ENCODE results near the gene SFSWAP.

SFSWAP gene

GRCh38 chr12:131795064-131795463, 84.2 kb downstream of the SFSWAP start:
- no peak overlapping the region for H3K4me3 ChIP-seq (replicated peaks; ENCODE audit: insufficient read depth, low read length)
- DNase-seq (ENCODE audit: low read depth in 1 of 2, low spot score in 1 of 2): no peak
- no peak for TF ChIP-seq POLR2AphosphoS5 (IDR thresholded peaks at IDR 0.05; ENCODE audit: low read depth)
- no peak for TF ChIP-seq REST (IDR thresholded peaks at IDR 0.05; ENCODE audit: insufficient replicate concordance, low read depth)
- no peak for TF ChIP-seq GABPA (IDR thresholded peaks at IDR 0.05; ENCODE audit: low read depth)
- no peak for TF ChIP-seq SPI1 (IDR thresholded peaks at IDR 0.05; ENCODE audit: borderline replicate concordance, low read depth)
- TF ChIP-seq, protein P1, sequence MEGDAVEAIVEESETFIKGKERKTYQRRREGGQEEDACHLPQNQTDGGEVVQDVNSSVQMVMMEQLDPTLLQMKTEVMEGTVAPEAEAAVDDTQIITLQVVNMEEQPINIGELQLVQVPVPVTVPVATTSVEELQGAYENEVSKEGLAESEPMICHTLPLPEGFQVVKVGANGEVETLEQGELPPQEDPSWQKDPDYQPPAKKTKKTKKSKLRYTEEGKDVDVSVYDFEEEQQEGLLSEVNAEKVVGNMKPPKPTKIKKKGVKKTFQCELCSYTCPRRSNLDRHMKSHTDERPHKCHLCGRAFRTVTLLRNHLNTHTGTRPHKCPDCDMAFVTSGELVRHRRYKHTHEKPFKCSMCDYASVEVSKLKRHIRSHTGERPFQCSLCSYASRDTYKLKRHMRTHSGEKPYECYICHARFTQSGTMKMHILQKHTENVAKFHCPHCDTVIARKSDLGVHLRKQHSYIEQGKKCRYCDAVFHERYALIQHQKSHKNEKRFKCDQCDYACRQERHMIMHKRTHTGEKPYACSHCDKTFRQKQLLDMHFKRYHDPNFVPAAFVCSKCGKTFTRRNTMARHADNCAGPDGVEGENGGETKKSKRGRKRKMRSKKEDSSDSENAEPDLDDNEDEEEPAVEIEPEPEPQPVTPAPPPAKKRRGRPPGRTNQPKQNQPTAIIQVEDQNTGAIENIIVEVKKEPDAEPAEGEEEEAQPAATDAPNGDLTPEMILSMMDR (IDR thresholded peaks at IDR 0.05; ENCODE audit: insufficient read depth, low read length): no peak
- no peak overlapping the region for H3K27ac ChIP-seq (replicated peaks)
- no peaks in the 10 kb centered on the region for H3K27me3 ChIP-seq (ENCODE audit: insufficient read depth, poor library complexity, severe bottlenecking)

GRCh38 chr12:131795690-131796410, 85.0 kb downstream of the SFSWAP start:
- no peaks in the 10 kb centered on the region for H3K27me3 ChIP-seq (ENCODE audit: insufficient read depth, poor library complexity, severe bottlenecking)
- no peak for DNase-seq (ENCODE audit: low read depth in 1 of 2, low spot score in 1 of 2)
- TF ChIP-seq, protein P1 (IDR thresholded peaks at IDR 0.05; ENCODE audit: insufficient read depth, low read length): no peak
- TF ChIP-seq SPI1 (IDR thresholded peaks at IDR 0.05; ENCODE audit: borderline replicate concordance, low read depth): no peak
- TF ChIP-seq REST (IDR thresholded peaks at IDR 0.05; ENCODE audit: insufficient replicate concordance, low read depth): no peak
- no peak for TF ChIP-seq POLR2AphosphoS5 (IDR thresholded peaks at IDR 0.05; ENCODE audit: low read depth)
- TF ChIP-seq GABPA (IDR thresholded peaks at IDR 0.05; ENCODE audit: low read depth): no peak
- H3K4me3 ChIP-seq (replicated peaks; ENCODE audit: insufficient read depth, low read length): no peak overlapping the region
- H3K27ac ChIP-seq (replicated peaks): no peak overlapping the region

DNA sequence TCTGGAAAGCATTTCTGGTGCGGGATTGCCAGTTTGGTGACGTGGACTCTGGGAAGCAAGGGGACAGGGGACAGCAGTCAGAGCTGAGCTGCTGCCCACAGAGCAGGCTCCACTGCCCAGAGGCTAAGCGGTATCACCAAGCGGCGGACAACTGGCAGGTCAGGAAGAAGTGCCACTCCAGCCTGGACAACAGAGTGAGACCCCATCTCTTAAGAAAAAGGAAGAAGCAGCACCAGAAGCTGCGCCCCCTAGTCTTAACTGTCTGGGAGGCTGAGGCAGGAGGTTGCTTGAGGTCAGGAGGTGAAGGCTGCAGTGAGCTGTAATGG, 85.5 kb downstream of the SFSWAP start:
- TF ChIP-seq POLR2AphosphoS5 (IDR thresholded peaks at IDR 0.05; ENCODE audit: low read depth) (no peak), GABPA (IDR thresholded peaks at IDR 0.05; ENCODE audit: low read depth) (no peak), REST (IDR thresholded peaks at IDR 0.05; ENCODE audit: insufficient replicate concordance, low read depth) (no peak), SPI1 (IDR thresholded peaks at IDR 0.05; ENCODE audit: borderline replicate concordance, low read depth) (no peak)
- TF ChIP-seq, protein P1 (IDR thresholded peaks at IDR 0.05; ENCODE audit: insufficient read depth, low read length): no peak
- Histone ChIP-seq H3K4me3 (replicated peaks; ENCODE audit: insufficient read depth, low read length) (no peak overlapping the region), H3K27ac (replicated peaks) (no peak overlapping the region), H3K27me3 (ENCODE audit: insufficient read depth, poor library complexity, severe bottlenecking) (no peaks in the 10 kb centered on the region)
- no peak for DNase-seq (ENCODE audit: low read depth in 1 of 2, low spot score in 1 of 2)

Data from HL-60 (cell line).